ENCODE measurements around the gene CDK19. TPM values are rescaled to one million over a fixed set of nuclear protein-coding genes. Genes with fewer than 3 reads are reported as not detected.

The CDK19 gene
- total RNA-seq, 1 experiment from 2014 or later = 7.0 TPM

- Histone ChIP-seq H2AK5ac (ENCODE audit: insufficient read length, low read length) (no peak overlapping the region), H4K20me1 (ENCODE audit: control insufficient read depth, insufficient read depth, insufficient read length) (no peaks in the 10 kb centered on the region), H3K9me3 (ENCODE audit: control insufficient read depth, low read depth, low read length) (no peaks in the 10 kb centered on the region), H2BK12ac (ENCODE audit: insufficient read length, low read depth, low read length) (no peak overlapping the region), H2BK120ac (ENCODE audit: low read depth, low read length, poor library complexity, severe bottlenecking) (no peak overlapping the region), H4K5ac (ENCODE audit: insufficient read length, low read depth, low read length) (no peak overlapping the region), H3K23ac (ENCODE audit: insufficient read length, low read depth, low read length) (no peak overlapping the region), H3K9ac (ENCODE audit: extremely low read depth, insufficient read length, low read length) (no peak overlapping the region), H4K91ac (ENCODE audit: insufficient read length, low read depth, low read length) (no peak overlapping the region), H3K56ac (ENCODE audit: insufficient read length, low read depth, low read length) (no peak overlapping the region), H3K79me1 (ENCODE audit: insufficient read depth, low read depth, low read length, poor library complexity, severe bottlenecking) (no peaks in the 10 kb centered on the region), H3T11ph (ENCODE audit: low read length) (no peak overlapping the region), H3K4ac (ENCODE audit: low read depth, low read length) (no peak overlapping the region), H2BK5ac (ENCODE audit: insufficient read length, low read length) (no peak overlapping the region), H3K27me3 (ENCODE audit: insufficient read depth, low read length) (no peaks in the 10 kb centered on the region), H3K4me2 (ENCODE audit: insufficient read depth, insufficient read length, low read length) (no peak overlapping the region), H2AFZ (ENCODE audit: low read length) (no peak overlapping the region), H3K4me1 (ENCODE audit: insufficient read depth, low read length) (no peaks in the 10 kb centered on the region), H3K18ac (ENCODE audit: insufficient read length, low read depth, low read length) (no peak overlapping the region), H3K23me2 (ENCODE audit: insufficient read length, low read depth, low read length, poor library complexity, severe bottlenecking) (no peaks in the 10 kb centered on the region), H4K8ac (replicated peaks; ENCODE audit: insufficient read length, low read depth, low read length) (no peak overlapping the region), H3K14ac (ENCODE audit: insufficient read depth, low read length) (no peak overlapping the region), H2BK15ac (ENCODE audit: low read depth, low read length) (no peak overlapping the region), H2BK20ac (ENCODE audit: low read depth, low read length, poor library complexity, severe bottlenecking) (no peak overlapping the region), H3K27ac (ENCODE audit: insufficient read length, low read depth, low read length) (no peak overlapping the region), H3K79me2 (ENCODE audit: insufficient read depth, low read length) (no peaks in the 10 kb centered on the region; the same call in 1 of the 2 replicates)
- WGBS (ENCODE audit: extremely low coverage, insufficient read length, low lambda C conversion rate) = no CpG with 5 or more reads among the region's 5 CpGs
- Mint-ChIP-seq H3K27ac (no peak overlapping the region), H3K36me3 (ENCODE audit: insufficient read depth in 1 of 3, low read depth in 3 of 3) (0 out of 7 replicates have a peak, but pooled peaks cover 0 to 4% (median 0%) of the 10 kb centered on the region in 3 experiments), H3K27me3 (ENCODE audit: low read depth) (no peaks in the 10 kb centered on the region), H3K9me3 (no peaks in the 10 kb centered on the region; a peak in 1 of 5 replicates), H3K4me3 (no peak overlapping the region), H3K4me1 (peaks cover 26 to 36% of the 10 kb centered on the region in 2 experiments)
- TF ChIP-seq CTCF (conservative IDR thresholded peaks at IDR 0.05) = no peak
- DNase-seq = no peak
Observed at GRCh38 chr6:110690916-110691315, 124.4 kb downstream of the CDK19 start.

All from H9 (cell line).